DMS153 treated with DMSO at 0.1 percent for 48 hours (cell line): ENCODE results near the gene PANK1.

Experiments used
- DNase-seq: peaks from one replicate; lab custom pipeline; 2025; ENCODE audit not compliant: unreplicated experiment; lab: John Stamatoyannopoulos, UW

PANK1 gene

GRCh38 chr10:89652806-89653370, 7.8 kb upstream of the PANK1 start:
- no peak for DNase-seq

- no peak for DNase-seq
Observed at GRCh38 chr10:89651916-89652573, 7.0 kb upstream of the PANK1 start.

GRCh38 chr10:89651205-89651915, 6.3 kb upstream of the PANK1 start:
- DNase-seq: no peak

GRCh38 chr10:89649051-89649450, 4.0 kb upstream of the PANK1 start:
- no peak for DNase-seq

GRCh38 chr10:89648074-89648473, 3.0 kb upstream of the PANK1 start:
- DNase-seq: no peak

- DNase-seq: no peak
Observed at GRCh38 chr10:89646889-89647657, 2.0 kb upstream of the PANK1 start.

GRCh38 chr10:89645742-89646172, 715 bp upstream of the PANK1 start:
- no peak for DNase-seq

GRCh38 chr10:89644691-89644966, 413 bp downstream of the PANK1 start:
- DNase-seq: no peak

- peak; percentile 88 for DNase-seq
Observed at GRCh38 chr10:89643812-89644690, 991 bp downstream of the PANK1 start.

- DNase-seq: no peak
Observed at GRCh38 chr10:89643431-89643811, 1.6 kb downstream of the PANK1 start.

- no peak for DNase-seq
Observed at GRCh38 chr10:89642193-89642592, 2.8 kb downstream of the PANK1 start.

- no peak for DNase-seq
Observed at GRCh38 chr10:89640241-89640640, 4.8 kb downstream of the PANK1 start.

GRCh38 chr10:89639326-89639725, 5.7 kb downstream of the PANK1 start:
- no peak for DNase-seq

- no peak for DNase-seq
Observed at GRCh38 chr10:89637113-89637512, 7.9 kb downstream of the PANK1 start.

- DNase-seq: no peak
Observed at GRCh38 chr10:89634637-89635036, 10.4 kb downstream of the PANK1 start.

GRCh38 chr10:89633484-89633883, 11.6 kb downstream of the PANK1 start:
- no peak for DNase-seq

- DNase-seq: no peak
Observed at GRCh38 chr10:89632824-89633223, 12.2 kb downstream of the PANK1 start.

- no peak for DNase-seq
Observed at GRCh38 chr10:89627830-89628229, 17.2 kb downstream of the PANK1 start.

- DNase-seq: no peak
Observed at GRCh38 chr10:89625041-89625765, 19.8 kb downstream of the PANK1 start.

GRCh38 chr10:89624020-89624419, 21.0 kb downstream of the PANK1 start:
- DNase-seq: no peak
